Measurements from ENCODE around the gene DNAI1. TPM values are rescaled to one million over a fixed set of nuclear protein-coding genes. Genes with fewer than 3 reads are reported as not detected.

DNAI1 gene
- total and polyA plus RNA-seq, 2 of the 4 experiments (the other 2 are of a cell fraction) = not detected

DNA sequence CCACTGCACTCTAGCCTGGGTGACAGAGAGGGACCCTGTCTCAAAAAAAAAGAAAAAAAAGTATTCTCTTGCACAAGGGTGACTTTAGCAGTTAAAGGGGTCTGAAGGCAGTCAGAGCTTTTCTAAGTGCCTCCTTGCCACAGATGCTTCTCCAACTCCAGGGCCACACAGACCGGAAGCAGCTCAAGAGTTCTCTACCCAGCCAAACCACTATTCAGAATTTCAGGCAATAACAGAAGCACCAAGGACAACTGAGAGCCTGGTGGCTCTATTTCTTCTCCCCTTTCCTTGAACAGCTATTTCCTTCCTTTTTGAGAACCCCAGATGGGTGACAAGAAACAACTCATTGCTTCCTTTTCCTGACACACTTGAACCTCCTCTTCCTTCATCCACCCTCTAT is 2.5 kb upstream of the DNAI1 start:
- Histone ChIP-seq H4K8ac (ENCODE audit: low read depth in 2 of 2, low read length in 2 of 2) (no peak overlapping the region), H3K4me1 (ENCODE audit: control insufficient read depth, insufficient read depth, low read length) (peaks cover 10% of the 10 kb centered on the region), H3K56ac (ENCODE audit: extremely low read depth, insufficient read depth, low read length) (no peak overlapping the region), H2BK20ac (ENCODE audit: low read depth, low read length) (no peak overlapping the region), H3K9me1 (ENCODE audit: insufficient read depth, low read length) (peaks cover 27% of the 10 kb centered on the region), H3K4me2 (ENCODE audit: low read depth, low read length) (no peak overlapping the region), H3K27ac (ENCODE audit: insufficient read depth, low read length) (no peak overlapping the region), H2AK9ac (replicated peaks; ENCODE audit: low read depth, low read length, poor library complexity) (no peak overlapping the region), H3K18ac (ENCODE audit: low read depth, low read length) (no peak overlapping the region), H3K4ac (ENCODE audit: low read depth, low read length) (no peak overlapping the region), H3K9me3 (ENCODE audit: control insufficient read depth, insufficient read depth, low read length) (no peaks in the 10 kb centered on the region), H2BK15ac (ENCODE audit: low read depth, low read length) (no peak overlapping the region), H2AK5ac (ENCODE audit: low read depth, low read length) (no peak overlapping the region), H2AFZ (replicated peaks; ENCODE audit: low read length, poor library complexity) (no peak overlapping the region), H3K23ac (ENCODE audit: low read depth, low read length) (no peak overlapping the region), H2BK120ac (ENCODE audit: low read depth, low read length) (no peak overlapping the region), H3K79me1 (ENCODE audit: low read depth in 1 of 2, low read length in 2 of 2) (peaks cover 25 to 70% of the 10 kb centered on the region in 2 experiments), H3K27me3 (ENCODE audit: control insufficient read depth, insufficient read depth, low read length) (no peaks in the 10 kb centered on the region), H2BK5ac (ENCODE audit: low read depth, low read length, poor library complexity, severe bottlenecking) (no peak overlapping the region), H3K36me3 (ENCODE audit: control insufficient read depth, insufficient read depth, low read length) (no peaks in the 10 kb centered on the region), H3K9ac (ENCODE audit: low read depth, low read length) (no peak overlapping the region), H4K91ac (ENCODE audit: insufficient read depth, low read depth, low read length) (no peak overlapping the region), H4K20me1 (ENCODE audit: insufficient read depth, low read length) (peaks cover 57% of the 10 kb centered on the region), H4K5ac (ENCODE audit: low read depth, low read length) (no peak overlapping the region), H3K14ac (replicated peaks; ENCODE audit: low read depth, low read length) (no peak overlapping the region), H3K4me3 (ENCODE audit: insufficient read depth, low read depth, low read length) (no peak overlapping the region)
- CTCF ChIA-PET = interaction anchor here (0.7 kb wide), 1 partner anchor 12 kb away, joined by 3 read pairs; no protein-coding TSS in a partner anchor
- no CpG with 5 or more reads among the region's 1 CpG for WGBS, 2 experiments (ENCODE audit: extremely low coverage in 2 of 2, insufficient read length in 1 of 2)
- in situ Hi-C loops (cut with MboI; ENCODE audit: low sequenced_read_pairs) = no loop called here
- dilution Hi-C loops (cut with HindIII; ENCODE audit: low sequenced_read_pairs, unreplicated experiment) = no loop called here
- TSS peak; percentile 7 for BruUV-seq (replicated peaks)
- no peak for TF ChIP-seq RFX5 (IDR thresholded peaks at IDR 0.05; ENCODE audit: low read depth, low read length)
- TF ChIP-seq RAD21 (IDR thresholded peaks at IDR 0.05; ENCODE audit: low read length) = no peak
- no peak for TF ChIP-seq RCOR1 (IDR thresholded peaks at IDR 0.05; ENCODE audit: insufficient replicate concordance, low read length)
- TF ChIP-seq, protein P1, sequence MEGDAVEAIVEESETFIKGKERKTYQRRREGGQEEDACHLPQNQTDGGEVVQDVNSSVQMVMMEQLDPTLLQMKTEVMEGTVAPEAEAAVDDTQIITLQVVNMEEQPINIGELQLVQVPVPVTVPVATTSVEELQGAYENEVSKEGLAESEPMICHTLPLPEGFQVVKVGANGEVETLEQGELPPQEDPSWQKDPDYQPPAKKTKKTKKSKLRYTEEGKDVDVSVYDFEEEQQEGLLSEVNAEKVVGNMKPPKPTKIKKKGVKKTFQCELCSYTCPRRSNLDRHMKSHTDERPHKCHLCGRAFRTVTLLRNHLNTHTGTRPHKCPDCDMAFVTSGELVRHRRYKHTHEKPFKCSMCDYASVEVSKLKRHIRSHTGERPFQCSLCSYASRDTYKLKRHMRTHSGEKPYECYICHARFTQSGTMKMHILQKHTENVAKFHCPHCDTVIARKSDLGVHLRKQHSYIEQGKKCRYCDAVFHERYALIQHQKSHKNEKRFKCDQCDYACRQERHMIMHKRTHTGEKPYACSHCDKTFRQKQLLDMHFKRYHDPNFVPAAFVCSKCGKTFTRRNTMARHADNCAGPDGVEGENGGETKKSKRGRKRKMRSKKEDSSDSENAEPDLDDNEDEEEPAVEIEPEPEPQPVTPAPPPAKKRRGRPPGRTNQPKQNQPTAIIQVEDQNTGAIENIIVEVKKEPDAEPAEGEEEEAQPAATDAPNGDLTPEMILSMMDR (conservative IDR thresholded peaks at IDR 0.05; ENCODE audit: low read depth, low read length) = no peak
- no peak for TF ChIP-seq SMC3 (IDR thresholded peaks at IDR 0.05; ENCODE audit: low read depth, low read length)
- TF ChIP-seq, protein P2, sequence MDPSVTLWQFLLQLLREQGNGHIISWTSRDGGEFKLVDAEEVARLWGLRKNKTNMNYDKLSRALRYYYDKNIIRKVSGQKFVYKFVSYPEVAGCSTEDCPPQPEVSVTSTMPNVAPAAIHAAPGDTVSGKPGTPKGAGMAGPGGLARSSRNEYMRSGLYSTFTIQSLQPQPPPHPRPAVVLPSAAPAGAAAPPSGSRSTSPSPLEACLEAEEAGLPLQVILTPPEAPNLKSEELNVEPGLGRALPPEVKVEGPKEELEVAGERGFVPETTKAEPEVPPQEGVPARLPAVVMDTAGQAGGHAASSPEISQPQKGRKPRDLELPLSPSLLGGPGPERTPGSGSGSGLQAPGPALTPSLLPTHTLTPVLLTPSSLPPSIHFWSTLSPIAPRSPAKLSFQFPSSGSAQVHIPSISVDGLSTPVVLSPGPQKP (IDR thresholded peaks at IDR 0.05; ENCODE audit: borderline replicate concordance, low read depth, low read length) = no peak
- no peak for TF ChIP-seq FOS (IDR thresholded peaks at IDR 0.05; ENCODE audit: low read depth, low read length)
- TF ChIP-seq CEBPB (IDR thresholded peaks at IDR 0.05; ENCODE audit: low read depth, low read length) = no peak
- TF ChIP-seq POLR2A (IDR thresholded peaks at IDR 0.05; ENCODE audit: low read depth, low read length) = no peak
- TF ChIP-seq MXI1 (IDR thresholded peaks at IDR 0.05; ENCODE audit: borderline replicate concordance, low read depth, low read length) = no peak
- no peak for TF ChIP-seq NFE2L2 (IDR thresholded peaks at IDR 0.05; ENCODE audit: low read depth, low read length)
- no peak for TF ChIP-seq CHD1 (IDR thresholded peaks at IDR 0.05; ENCODE audit: low read depth, low read length)
- no peak for TF ChIP-seq BHLHE40 (IDR thresholded peaks at IDR 0.05; ENCODE audit: low read depth, low read length)
- TF ChIP-seq, protein P3, sequence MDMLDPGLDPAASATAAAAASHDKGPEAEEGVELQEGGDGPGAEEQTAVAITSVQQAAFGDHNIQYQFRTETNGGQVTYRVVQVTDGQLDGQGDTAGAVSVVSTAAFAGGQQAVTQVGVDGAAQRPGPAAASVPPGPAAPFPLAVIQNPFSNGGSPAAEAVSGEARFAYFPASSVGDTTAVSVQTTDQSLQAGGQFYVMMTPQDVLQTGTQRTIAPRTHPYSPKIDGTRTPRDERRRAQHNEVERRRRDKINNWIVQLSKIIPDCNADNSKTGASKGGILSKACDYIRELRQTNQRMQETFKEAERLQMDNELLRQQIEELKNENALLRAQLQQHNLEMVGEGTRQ (IDR thresholded peaks at IDR 0.05; ENCODE audit: low read depth, low read length) = no peak
- no peak for TF ChIP-seq MAZ (IDR thresholded peaks at IDR 0.05; ENCODE audit: borderline replicate concordance, low read depth, low read length)
- ATAC-seq (ENCODE audit: low read depth) (no peak), DNase-seq (no peak)
- POLR2A ChIA-PET (ENCODE audit: unreplicated experiment) = interaction anchor here (1.1 kb wide), 1 partner anchor 11 kb away, joined by 4 read pairs; no protein-coding TSS in a partner anchor
- intact Hi-C loops (cut with micrococcal nuclease) = no loop called here

Measured in IMR-90 (cell line).